Endothelial cell of umbilical vein (primary cell): ENCODE results near the gene NARS2. TPM values are rescaled to one million over a fixed set of nuclear protein-coding genes. Genes with fewer than 3 reads are reported as not detected.

Experiments used
- BruUV-seq: library from RNA; stranded (reverse); fragments of 400-500 nt; replicated peaks from 2 replicates; lab custom pipeline; 2021; lab: Mats Ljungman, UMichigan
- CTCF ChIA-PET: fragments of 300-600, 350-600 bp; sonication (Branson Sonifier 250); formaldehyde crosslinking; loops from one replicate; lab custom pipeline; 2021; ENCODE audit warnings: antibody characterized with exemption, inconsistent platforms; lab: Charles Lee
- POLR2A ChIA-PET: fragments of 300-600, 350-600 bp; sonication (Branson Sonifier 250); formaldehyde crosslinking; loops from one replicate; lab custom pipeline; 2021; ENCODE audit warnings: antibody characterized with exemption, inconsistent platforms; lab: Charles Lee
- DNase-seq: peaks from one replicate; pipeline ENCODE4 v3.0.0-alpha.2; 2011; ENCODE audit warnings: low read depth, low spot score
- FAIRE-seq: peaks from 2 replicates; lab custom pipeline; 2011; peaks lifted over from hg19 to GRCh38; lab: Jason Lieb, UNC
- H2AFZ ChIP-seq: 2 replicates; pipeline ENCODE4 v1.6.0; 2012; ENCODE audit warnings: low read depth, low read length, control low read depth, inconsistent platforms
- H3K27ac ChIP-seq: 2 replicates; pipeline ENCODE4 v1.5.1; 2011; ENCODE audit warnings: low read depth, mild to moderate bottlenecking, control low read depth, low read length, moderate library complexity; ENCODE audit not compliant: insufficient read depth
- H3K27me3 ChIP-seq, 2 experiments: 2 replicates each; pipeline versions ENCODE4 v1.6.0 to v1.6.1; 2011; ENCODE audit warnings: low read length in 2 of 2, mixed read lengths in 1 of 2; ENCODE audit not compliant: control insufficient read depth in 2 of 2, insufficient read depth in 2 of 2
- H3K36me3 ChIP-seq, 2 experiments: 2 replicates in 1 of 2; 3 replicates in 1 of 2; pipeline ENCODE4 v1.5.1; 2011; ENCODE audit warnings: low read length in 2 of 2, mild to moderate bottlenecking in 1 of 2, moderate library complexity in 1 of 2; ENCODE audit not compliant: control insufficient read depth in 2 of 2, insufficient read depth in 2 of 2; ENCODE audit errors: extremely low read depth in 1 of 2
- H3K4me1 ChIP-seq: 3 replicates; pipeline ENCODE4 v1.5.1; 2011; ENCODE audit warnings: mild to moderate bottlenecking, low read length; ENCODE audit not compliant: control insufficient read depth, insufficient read depth; ENCODE audit errors: extremely low read depth
- H3K4me2 ChIP-seq: 2 replicates; pipeline ENCODE4 v1.6.1; 2011; ENCODE audit warnings: low read length, control low read depth, mixed read lengths; ENCODE audit not compliant: insufficient read depth
- H3K4me3 ChIP-seq, 3 experiments: fragments of 200-600 bp in 1 of 3; sonication (generic), shearing (Covaris generic) in 1 of 3; replicated peaks in 1 of 3; 2 replicates each; pipeline ENCODE4 v1.5.1; 2011 to 2016; ENCODE audit warnings: control low read depth in 3 of 3, low read length in 3 of 3, mild to moderate bottlenecking in 2 of 3, inconsistent platforms in 1 of 3, low read depth in 1 of 3, moderate library complexity in 1 of 3; ENCODE audit not compliant: insufficient read depth in 1 of 3
- H3K79me2 ChIP-seq: 2 replicates; pipeline ENCODE4 v1.6.0; 2012; ENCODE audit warnings: low read length, inconsistent platforms; ENCODE audit not compliant: control insufficient read depth, insufficient read depth
- H3K9ac ChIP-seq: replicated peaks from 2 replicates; pipeline ENCODE3; 2011; ENCODE audit warnings: low read length, control low read depth; ENCODE audit not compliant: insufficient read depth; ENCODE audit errors: extremely low read depth
- H3K9me1 ChIP-seq: replicated peaks from 3 replicates; pipeline ENCODE4 v1.6.0; 2011; ENCODE audit warnings: mild to moderate bottlenecking, low read length; ENCODE audit not compliant: control insufficient read depth, insufficient read depth; ENCODE audit errors: extremely low read depth
- H3K9me3 ChIP-seq: replicated peaks from 2 replicates; pipeline ENCODE4 v1.5.1; 2012; ENCODE audit warnings: low read length, inconsistent platforms; ENCODE audit not compliant: control insufficient read depth, insufficient read depth
- H4K20me1 ChIP-seq: replicated peaks from 2 replicates; pipeline ENCODE3; 2011; ENCODE audit warnings: mild to moderate bottlenecking, low read length; ENCODE audit not compliant: control insufficient read depth, insufficient read depth; ENCODE audit errors: extremely low read depth
- CTCF ChIP-seq, 2 donors: IDR thresholded peaks; 1 replicate in 1 of 2; 2 replicates in 1 of 2; pipeline ENCODE4 v1.5.1; 2011; ENCODE audit warnings: low read length in 2 of 2, mild to moderate bottlenecking in 2 of 2, moderate library complexity in 2 of 2, control low read depth in 1 of 2, inconsistent platforms in 1 of 2, low read depth in 1 of 2; ENCODE audit not compliant: insufficient read depth in 1 of 2; ENCODE audit errors: extremely low read depth in 1 of 2
- EZH2 ChIP-seq: IDR thresholded peaks from 2 replicates; pipeline ENCODE4 v1.6.1; 2012; ENCODE audit warnings: borderline replicate concordance, low read depth, mild to moderate bottlenecking, moderate library complexity, low read length, inconsistent platforms; ENCODE audit not compliant: severe bottlenecking
- FOS ChIP-seq: IDR thresholded peaks from 2 replicates; pipeline ENCODE4 v1.6.1; 2011; ENCODE audit warnings: mild to moderate bottlenecking, low read length, moderate library complexity, borderline replicate concordance; ENCODE audit not compliant: insufficient read depth
- GATA2 ChIP-seq: IDR thresholded peaks from 2 replicates; pipeline ENCODE4 v1.7.0; 2011; ENCODE audit warnings: low read depth, mild to moderate bottlenecking, moderate library complexity, mixed read lengths, low read length; ENCODE audit not compliant: insufficient read length, insufficient read depth
- JUN ChIP-seq: IDR thresholded peaks from 2 replicates; pipeline ENCODE4 v1.6.1; 2011; ENCODE audit warnings: borderline replicate concordance, low read depth; ENCODE audit not compliant: insufficient read length, insufficient read depth
- MYC ChIP-seq: IDR thresholded peaks from one replicate; pipeline ENCODE4 v1.6.1; 2011; ENCODE audit warnings: mild to moderate bottlenecking, low read depth, low read length
- POLR2A ChIP-seq: IDR thresholded peaks from 2 replicates; pipeline ENCODE4 v1.6.1; 2012; ENCODE audit warnings: low read depth, mild to moderate bottlenecking, control low read depth, low read length
- POLR2AphosphoS5 ChIP-seq: IDR thresholded peaks from 2 replicates; pipeline ENCODE4 v1.6.1; 2012; ENCODE audit warnings: low read depth, mild to moderate bottlenecking, control low read depth, low read length, moderate library complexity; ENCODE audit not compliant: insufficient read depth
- dilution Hi-C: fragments of 300-500 bp; cut with MboI; formaldehyde crosslinking; loops from one replicate; pipeline ENCODE4 v1.15.0; 2019; ENCODE audit warnings: low sequenced_read_pairs; ENCODE audit not compliant: extremely low pct_ligation_motif_present
- intact Hi-C: fragments of 100-400 bp; cut with micrococcal nuclease; formaldehyde crosslinking; loops from one replicate; pipeline ENCODE4 v1.10.0; 2022
- polyA plus RNA-seq, 4 experiments: library from polyadenylated mRNA; depleted of rRNA in 3 of 4; stranded (reverse) in 3 of 4; unstranded in 1 of 4; fragments of >200 nt; gene quantifications; 2 replicates each; pipeline versions ENCODE4 v1.2.1 to v1.2.3, GENCODE V29; 2011 to 2012; ENCODE audit warnings: missing spikeins in 1 of 4
- total RNA-seq: library from RNA; stranded (reverse); gene quantifications from 2 replicates; pipeline ENCODE4 v1.2.3, GENCODE V29; 2021
- TF ChIP-seq, protein P1 (sequence below): IDR thresholded peaks from 2 replicates; pipeline ENCODE4 v1.6.1; 2011; ENCODE audit not compliant: insufficient read depth, insufficient read length

Gene NARS2
- total and polyA plus RNA-seq, 2 donors (not counting 3 experiments of a cell fraction or from before 2014, with no cell fraction given): 6.9 to 16.7 TPM

GRCh38 chr11:78587446-78587845, 12.8 kb upstream of the NARS2 start:
- H3K9me1 ChIP-seq: no peaks in the 10 kb centered on the region
- H3K36me3 ChIP-seq: no peaks in the 10 kb centered on the region
- TF ChIP-seq JUN: no peak
- no peak for TF ChIP-seq POLR2AphosphoS5
- TF ChIP-seq CTCF (IDR thresholded peaks at IDR 0.05; ENCODE audit: extremely low read depth in 1 of 2, insufficient read depth in 1 of 2, low read depth in 1 of 2, low read length in 2 of 2): no peak
- no peak for TF ChIP-seq EZH2
- TF ChIP-seq GATA2: no peak
- no peak for TF ChIP-seq FOS
- no peak for TF ChIP-seq MYC
- no peak for TF ChIP-seq POLR2A
- TF ChIP-seq, protein P1, sequence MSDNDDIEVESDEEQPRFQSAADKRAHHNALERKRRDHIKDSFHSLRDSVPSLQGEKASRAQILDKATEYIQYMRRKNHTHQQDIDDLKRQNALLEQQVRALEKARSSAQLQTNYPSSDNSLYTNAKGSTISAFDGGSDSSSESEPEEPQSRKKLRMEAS: no peak
- H3K4me3 ChIP-seq: no peak overlapping the region
- dilution Hi-C loops: no loop called here
- no TSS peak for BruUV-seq
- ChIA-PET POLR2A (no interaction called here), CTCF (interaction anchor here (0.9 to 1.8 kb wide), 3 partner anchors 13 to 438 kb away, joined by 3 to 6 read pairs (median 4); partner anchors contain the start of gene NARS2)
- no peaks in the 10 kb centered on the region for H3K4me1 ChIP-seq
- intact Hi-C loops: no loop called here
- no peak overlapping the region for H3K27ac ChIP-seq
- H3K9me3 ChIP-seq: peaks cover 1% of the 10 kb centered on the region
- H4K20me1 ChIP-seq: no peaks in the 10 kb centered on the region
- no peak overlapping the region for H2AFZ ChIP-seq
- H3K4me2 ChIP-seq: no peak overlapping the region
- no peak overlapping the region for H3K9ac ChIP-seq
- no peaks in the 10 kb centered on the region for H3K79me2 ChIP-seq
- peaks cover 13 to 20% of the 10 kb centered on the region in 2 experiments for H3K27me3 ChIP-seq
- DNase-seq: no peak
- FAIRE-seq: no peak
